ENCODE measurements around the gene PRKAG2. TPM values are rescaled to one million over a fixed set of nuclear protein-coding genes. Genes with fewer than 3 reads are reported as not detected.

The PRKAG2 gene
- polyA plus RNA-seq, 3 donors, result 29.2 to 59.8 (median 30.9) TPM

GRCh38 chr7:151837285-151838042 is 39.5 kb downstream of the PRKAG2 start:
- intact Hi-C loops (cut with micrococcal nuclease), result loop anchor here in 1 of 2 donors (2.0 to 5.0 kb wide), 2 partner anchors 31 to 40 kb away; partner anchors contain the start of gene PRKAG2
- 62% methylated on average over 11 of the region's 25 CpGs for WGBS (ENCODE audit: insufficient coverage)
- Histone ChIP-seq H3K27me3 (ENCODE audit: control insufficient read depth in 2 of 2, insufficient read depth in 2 of 2, low read length in 2 of 2) (no peaks in the 10 kb centered on the region), H3K9me3 (replicated peaks in 1 of 2; ENCODE audit: control insufficient read depth in 1 of 2, insufficient read depth in 1 of 2, low read length in 2 of 2) (no peaks in the 10 kb centered on the region), H3K79me2 (ENCODE audit: insufficient read depth, low read length) (peaks cover 79% of the 10 kb centered on the region), H3K4me2 (replicated peaks; ENCODE audit: extremely low read depth, low read length, poor library complexity, severe bottlenecking) (peak overlapping the region; percentile 78), H3K4me1 (ENCODE audit: control insufficient read depth in 1 of 2, insufficient read depth in 2 of 2, low read length in 2 of 2) (peaks cover 46 to 47% of the 10 kb centered on the region in 2 donors), H3K36me3 (replicated peaks in 1 of 2; ENCODE audit: control insufficient read depth in 1 of 2, insufficient read depth in 2 of 2, low read length in 2 of 2) (peaks cover 12 to 35% of the 10 kb centered on the region in 2 donors), H3K9ac (ENCODE audit: insufficient read depth, low read length, poor library complexity, severe bottlenecking) (peak overlapping the region; percentile 66), H4K20me1 (ENCODE audit: insufficient read depth, low read length) (peaks cover 79% of the 10 kb centered on the region), H2AFZ (ENCODE audit: insufficient read depth, low read depth, low read length, poor library complexity, severe bottlenecking) (no peak overlapping the region), H3K4me3 (replicated peaks in 1 of 3; ENCODE audit: low read depth in 2 of 3, low read length in 3 of 3) (peak overlapping the region in 1 of 3 experiments; percentile 65), H3K27ac (ENCODE audit: low read depth in 1 of 2, low read length in 2 of 2) (peak overlapping the region; percentile 81 to 88)
- peaks cover 0 to 8% (median 0%) of the 10 kb centered on the region in 3 donors for H3K27me3 Mint-ChIP-seq (ENCODE audit: low read depth in 3 of 3)
- H3K36me3 Mint-ChIP-seq, result peaks cover 28 to 39% of the 10 kb centered on the region in 2 donors
- peak overlapping the region; percentile 69 to 84 for H3K4me3 Mint-ChIP-seq
- peak overlapping the region; percentile 94 to 97 (median 95) for H3K27ac Mint-ChIP-seq
- peaks cover 46% of the 10 kb centered on the region for H3K4me1 Mint-ChIP-seq
- peak; percentile 44 to 50 (median 45) for DNase-seq
- H3K9me3 Mint-ChIP-seq, result peaks cover 0 to 2% (median 0%) of the 10 kb centered on the region in 7 donors
- no peak for TF ChIP-seq CTCF (IDR thresholded peaks at IDR 0.05)

- Histone ChIP-seq H3K9ac (ENCODE audit: insufficient read depth, low read length, poor library complexity, severe bottlenecking) (no peak overlapping the region), H3K4me1 (ENCODE audit: control insufficient read depth in 1 of 2, insufficient read depth in 2 of 2, low read length in 2 of 2) (peaks cover 46 to 47% of the 10 kb centered on the region in 2 donors), H3K79me2 (ENCODE audit: insufficient read depth, low read length) (peaks cover 78% of the 10 kb centered on the region), H3K27ac (ENCODE audit: low read depth in 1 of 2, low read length in 2 of 2) (peak overlapping the region in 1 of 2 donors; percentile 88), H4K20me1 (ENCODE audit: insufficient read depth, low read length) (peaks cover 85% of the 10 kb centered on the region), H2AFZ (ENCODE audit: insufficient read depth, low read depth, low read length, poor library complexity, severe bottlenecking) (no peak overlapping the region), H3K27me3 (ENCODE audit: control insufficient read depth in 2 of 2, insufficient read depth in 2 of 2, low read length in 2 of 2) (no peaks in the 10 kb centered on the region), H3K9me3 (replicated peaks in 1 of 2; ENCODE audit: control insufficient read depth in 1 of 2, insufficient read depth in 1 of 2, low read length in 2 of 2) (no peaks in the 10 kb centered on the region), H3K4me3 (replicated peaks in 1 of 3; ENCODE audit: low read depth in 2 of 3, low read length in 3 of 3) (no peak overlapping the region), H3K4me2 (replicated peaks; ENCODE audit: extremely low read depth, low read length, poor library complexity, severe bottlenecking) (no peak overlapping the region), H3K36me3 (replicated peaks in 1 of 2; ENCODE audit: control insufficient read depth in 1 of 2, insufficient read depth in 2 of 2, low read length in 2 of 2) (peaks cover 12 to 36% of the 10 kb centered on the region in 2 donors)
- Mint-ChIP-seq H3K4me3 (no peak overlapping the region), H3K4me1 (peaks cover 46% of the 10 kb centered on the region), H3K27me3 (ENCODE audit: low read depth in 3 of 3) (peaks cover 0 to 8% (median 0%) of the 10 kb centered on the region in 3 donors), H3K9me3 (peaks cover 0 to 2% (median 0%) of the 10 kb centered on the region in 7 donors), H3K36me3 (peaks cover 31 to 40% of the 10 kb centered on the region in 2 donors), H3K27ac (peak overlapping the region in 5 of 7 donors; percentile 73 to 97 (median 95))
- 93% methylated on average over 3 of the region's 12 CpGs for WGBS (ENCODE audit: insufficient coverage)
- TF ChIP-seq CTCF (IDR thresholded peaks at IDR 0.05), result no peak
- DNase-seq, result no peak
- intact Hi-C loops (cut with micrococcal nuclease), result loop anchor here in 1 of 2 donors (5.0 kb wide), 1 partner anchor 40 kb away; the partner anchor contains the start of gene PRKAG2
Measured at GRCh38 chr7:151836927-151837205, 40.0 kb downstream of the PRKAG2 start.
